Neuronal stem cell (in vitro differentiated cells): ENCODE data around the gene SPATS2.

ENCODE experiments used
- DNase-seq: peaks from one replicate; pipeline ENCODE4 v3.0.0-alpha.2; 2013; ENCODE audit warnings: low spot score
- H2AFZ ChIP-seq: one replicate; pipeline ENCODE4 v1.6.1; 2013; ENCODE audit warnings: mild to moderate bottlenecking, low read length, inconsistent platforms
- H2AK5ac ChIP-seq: 2 replicates; pipeline ENCODE4 v1.6.1; 2013; ENCODE audit warnings: low read depth, mild to moderate bottlenecking, inconsistent platforms, low read length, moderate library complexity, mixed read lengths
- H2BK120ac ChIP-seq: 2 replicates; pipeline ENCODE4 v1.6.1; 2013; ENCODE audit warnings: low read depth, mild to moderate bottlenecking, inconsistent platforms, low read length, moderate library complexity, mixed read lengths
- H2BK12ac ChIP-seq: one replicate; pipeline ENCODE4 v1.6.1; 2013; ENCODE audit warnings: low read length, inconsistent platforms
- H2BK15ac ChIP-seq: 2 replicates; pipeline ENCODE4 v1.6.1; 2013; ENCODE audit warnings: mild to moderate bottlenecking, low read length, inconsistent platforms, mixed read lengths
- H2BK5ac ChIP-seq: one replicate; pipeline ENCODE4 v1.6.1; 2013; ENCODE audit warnings: inconsistent platforms, mild to moderate bottlenecking, low read length, moderate library complexity
- H3K14ac ChIP-seq: one replicate; pipeline ENCODE4 v1.6.1; 2013; ENCODE audit warnings: low read length, inconsistent platforms
- H3K18ac ChIP-seq: 2 replicates; pipeline ENCODE4 v1.6.1; 2013; ENCODE audit warnings: low read length, inconsistent platforms
- H3K23ac ChIP-seq: 2 replicates; pipeline ENCODE4 v1.6.1; 2013; ENCODE audit warnings: low read depth, mild to moderate bottlenecking, mixed read lengths, low read length, inconsistent platforms; ENCODE audit not compliant: poor library complexity
- H3K27ac ChIP-seq: replicated peaks from 3 replicates; pipeline ENCODE4 v1.5.1; 2013; ENCODE audit warnings: low read length, inconsistent platforms
- H3K27me3 ChIP-seq, 3 experiments: 2 replicates each; pipeline ENCODE4 v1.6.1; 2013; ENCODE audit warnings: low read length in 3 of 3, mild to moderate bottlenecking in 2 of 3, inconsistent platforms in 1 of 3, low read depth in 1 of 3, mixed read lengths in 1 of 3, moderate library complexity in 1 of 3; ENCODE audit not compliant: control insufficient read depth in 3 of 3, insufficient read depth in 3 of 3
- H3K36me3 ChIP-seq, 2 donors: replicated peaks in 1 of 2; 2 replicates each; pipeline ENCODE4 v1.6.1; 2013; ENCODE audit warnings: low read length in 2 of 2; ENCODE audit not compliant: control insufficient read depth in 2 of 2, insufficient read depth in 2 of 2
- H3K4ac ChIP-seq: 2 replicates; pipeline ENCODE4 v1.6.1; 2013; ENCODE audit warnings: inconsistent platforms, mild to moderate bottlenecking, low read length, moderate library complexity
- H3K4me1 ChIP-seq, 2 donors: 1 replicate in 1 of 2; 2 replicates in 1 of 2; pipeline ENCODE4 v1.6.1; 2013; ENCODE audit warnings: low read length in 2 of 2, low read depth in 1 of 2; ENCODE audit not compliant: control insufficient read depth in 2 of 2, insufficient read depth in 1 of 2
- H3K4me2 ChIP-seq: one replicate; pipeline ENCODE4 v1.6.1; 2013; ENCODE audit warnings: mild to moderate bottlenecking, low read length, inconsistent platforms; ENCODE audit not compliant: insufficient read depth, poor library complexity, severe bottlenecking
- H3K4me3 ChIP-seq, 2 donors: 2 replicates each; pipeline ENCODE4 v1.5.1; 2013; ENCODE audit warnings: low read length in 2 of 2, mild to moderate bottlenecking in 2 of 2, inconsistent platforms in 1 of 2, moderate library complexity in 1 of 2
- H3K79me1 ChIP-seq: one replicate; pipeline ENCODE4 v1.6.1; 2013; ENCODE audit warnings: low read depth, mild to moderate bottlenecking, inconsistent platforms, low read length, moderate library complexity
- H3K9ac ChIP-seq: one replicate; pipeline ENCODE4 v1.6.1; 2013; ENCODE audit warnings: mild to moderate bottlenecking, low read depth, low read length, inconsistent platforms; ENCODE audit not compliant: poor library complexity
- H3K9me3 ChIP-seq, 2 donors: replicated peaks in 1 of 2; 2 replicates each; pipeline versions ENCODE3 to v1.6.1; 2013; ENCODE audit warnings: low read length in 2 of 2, mild to moderate bottlenecking in 2 of 2, inconsistent platforms in 1 of 2, low read depth in 1 of 2, mixed read lengths in 1 of 2, moderate library complexity in 1 of 2; ENCODE audit not compliant: control insufficient read depth in 2 of 2, insufficient read depth in 1 of 2
- H4K8ac ChIP-seq: one replicate; pipeline ENCODE4 v1.6.1; 2013; ENCODE audit warnings: low read depth, mild to moderate bottlenecking, inconsistent platforms, low read length, moderate library complexity
- H4K91ac ChIP-seq: one replicate; pipeline ENCODE4 v1.6.1; 2013; ENCODE audit warnings: low read length, low read depth, mild to moderate bottlenecking, inconsistent platforms; ENCODE audit not compliant: poor library complexity
- WGBS, 2 donors: extraction: QIAGEN DNeasy Blood & Tissue Kit; methylation state at CpG; one replicate each; pipeline ENCODE4 v1.1.7; 2013; ENCODE audit warnings: missing lambda C conversion rate in 2 of 2, mixed read lengths in 1 of 2; ENCODE audit not compliant: insufficient read length in 2 of 2, insufficient replicate concordance in 1 of 2; ENCODE audit errors: extremely low coverage in 2 of 2; 5-methylcytosine and 5-hydroxymethylcytosine counted together

Gene SPATS2

DNA sequence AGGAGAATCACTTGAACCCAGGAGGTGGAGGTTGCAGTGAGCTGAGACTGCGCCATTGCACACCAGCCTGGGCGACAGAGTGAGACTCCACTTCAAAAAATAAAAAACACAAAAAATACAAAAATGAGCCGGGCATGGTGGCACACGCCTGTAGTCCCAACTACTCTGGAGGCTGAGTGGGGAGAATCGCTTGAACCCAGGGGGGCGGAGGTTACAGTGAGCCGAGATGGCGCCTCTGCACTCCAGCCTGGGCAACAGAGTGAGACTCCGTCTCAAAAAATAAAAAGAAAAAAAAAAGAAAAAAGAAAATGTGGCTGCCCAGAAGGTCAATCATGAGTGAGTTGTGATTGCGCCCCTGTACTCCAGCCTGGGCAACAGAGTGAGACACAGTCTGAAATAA, 11.3 kb upstream of the SPATS2 start:
- no peak overlapping the region for H2BK12ac ChIP-seq
- H3K9ac ChIP-seq = no peak overlapping the region
- no peak overlapping the region for H3K27ac ChIP-seq
- no peak overlapping the region for H3K18ac ChIP-seq
- no CpG with 5 or more reads among the region's 10 CpGs for WGBS, 2 donors
- no peak overlapping the region for H4K91ac ChIP-seq
- H3K4me3 ChIP-seq = no peak overlapping the region
- H3K4me1 ChIP-seq = no peaks in the 10 kb centered on the region
- no peaks in the 10 kb centered on the region for H3K9me3 ChIP-seq
- no peak overlapping the region for H2BK15ac ChIP-seq
- H2AK5ac ChIP-seq = no peak overlapping the region
- no peak overlapping the region for H3K23ac ChIP-seq
- H3K36me3 ChIP-seq = no peaks in the 10 kb centered on the region
- H2BK120ac ChIP-seq = no peak overlapping the region
- no peak overlapping the region for H3K4ac ChIP-seq
- no peak overlapping the region for H2AFZ ChIP-seq
- H4K8ac ChIP-seq = no peak overlapping the region
- H2BK5ac ChIP-seq = no peak overlapping the region
- H3K4me2 ChIP-seq = no peak overlapping the region
- no peak for DNase-seq
- no peak overlapping the region for H3K14ac ChIP-seq
- no peaks in the 10 kb centered on the region for H3K27me3 ChIP-seq
- H3K79me1 ChIP-seq = no peaks in the 10 kb centered on the region

DNA sequence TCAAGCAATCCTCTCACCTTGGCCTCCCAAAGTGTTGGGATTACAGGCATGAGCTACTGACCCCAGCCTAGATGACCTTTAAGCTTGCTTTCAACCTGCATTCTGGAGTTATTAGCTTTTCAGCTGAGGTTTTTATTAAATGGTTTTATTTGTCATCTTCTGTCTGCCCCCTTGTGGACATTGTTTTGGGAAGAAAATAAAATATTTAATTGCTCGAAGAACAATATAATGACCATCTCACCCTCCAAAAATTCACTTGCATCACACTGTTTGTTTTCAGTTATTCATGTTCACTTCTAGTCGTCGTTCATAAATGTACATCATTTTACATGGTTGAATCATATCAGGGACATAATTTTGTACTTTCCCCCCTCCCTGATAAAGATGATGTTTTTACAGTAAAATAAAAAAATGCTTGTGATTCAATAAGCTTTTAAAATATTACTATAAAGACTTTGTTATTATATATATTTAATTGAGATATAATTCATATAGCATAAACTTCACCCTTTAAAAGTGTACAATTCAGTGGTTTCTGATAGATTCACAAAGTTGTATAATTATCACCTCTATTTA, 10.1 kb upstream of the SPATS2 start:
- H3K4me1 ChIP-seq = no peaks in the 10 kb centered on the region
- H2BK5ac ChIP-seq = no peak overlapping the region
- no peak overlapping the region for H2AFZ ChIP-seq
- no peak overlapping the region for H3K23ac ChIP-seq
- no peak overlapping the region for H3K4me2 ChIP-seq
- H2AK5ac ChIP-seq = no peak overlapping the region
- H3K36me3 ChIP-seq = no peaks in the 10 kb centered on the region
- no CpG with 5 or more reads among the region's 3 CpGs for WGBS, 2 donors
- no peak for DNase-seq
- no peak overlapping the region for H4K91ac ChIP-seq
- no peaks in the 10 kb centered on the region for H3K27me3 ChIP-seq
- no peak overlapping the region for H2BK120ac ChIP-seq
- no peak overlapping the region for H2BK12ac ChIP-seq
- no peak overlapping the region for H3K27ac ChIP-seq
- H2BK15ac ChIP-seq = no peak overlapping the region
- H3K14ac ChIP-seq = no peak overlapping the region
- no peaks in the 10 kb centered on the region for H3K79me1 ChIP-seq
- H3K18ac ChIP-seq = no peak overlapping the region
- H3K9me3 ChIP-seq = no peaks in the 10 kb centered on the region
- H3K9ac ChIP-seq = no peak overlapping the region
- H4K8ac ChIP-seq = no peak overlapping the region
- no peak overlapping the region for H3K4me3 ChIP-seq
- H3K4ac ChIP-seq = no peak overlapping the region

DNA sequence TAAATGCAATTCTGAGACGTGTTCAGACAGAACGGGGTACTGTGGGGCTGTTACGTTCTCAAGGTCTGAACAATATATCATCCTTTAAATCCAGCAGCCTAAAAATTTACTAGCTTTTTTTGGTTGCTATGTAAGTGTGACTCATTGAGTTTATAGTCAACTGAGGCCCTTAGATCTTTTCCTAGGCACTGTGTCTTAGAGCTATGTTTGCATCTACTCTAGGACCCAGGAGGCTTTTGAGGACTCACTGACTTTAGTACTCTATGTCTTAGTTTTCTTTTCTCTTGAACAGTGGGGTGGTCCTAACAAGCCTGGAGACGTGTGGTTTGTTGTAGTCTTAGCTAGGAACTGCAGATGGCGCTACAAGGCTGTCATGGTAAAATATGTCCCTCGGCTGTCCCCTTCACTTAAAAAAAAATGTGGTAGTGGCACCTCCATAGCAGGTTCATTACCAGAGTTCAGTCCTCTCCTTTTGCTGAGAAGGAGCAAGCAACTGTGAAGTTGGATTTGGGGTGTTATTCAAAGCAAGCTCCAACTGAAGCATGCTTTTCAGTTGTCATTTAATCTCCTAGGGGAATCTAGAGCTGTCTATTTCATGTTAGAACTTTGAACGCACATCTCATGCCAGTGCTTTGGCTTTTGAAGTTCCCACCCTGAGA, 8.7 kb upstream of the SPATS2 start:
- Histone ChIP-seq H3K36me3 (no peaks in the 10 kb centered on the region), H3K79me1 (no peaks in the 10 kb centered on the region), H2BK5ac (no peak overlapping the region), H3K4me2 (no peak overlapping the region), H2BK120ac (no peak overlapping the region), H2BK12ac (no peak overlapping the region), H3K23ac (no peak overlapping the region), H3K27ac (no peak overlapping the region), H3K9ac (no peak overlapping the region), H2AK5ac (no peak overlapping the region), H3K4me1 (no peaks in the 10 kb centered on the region), H3K18ac (no peak overlapping the region), H2AFZ (peak overlapping the region; percentile 57), H2BK15ac (no peak overlapping the region), H3K4ac (no peak overlapping the region), H4K8ac (no peak overlapping the region), H3K27me3 (no peaks in the 10 kb centered on the region), H3K9me3 (no peaks in the 10 kb centered on the region), H3K4me3 (no peak overlapping the region), H4K91ac (no peak overlapping the region), H3K14ac (no peak overlapping the region)
- no CpG with 5 or more reads among the region's 7 CpGs for WGBS, 2 donors
- DNase-seq = peak; percentile 79

DNA sequence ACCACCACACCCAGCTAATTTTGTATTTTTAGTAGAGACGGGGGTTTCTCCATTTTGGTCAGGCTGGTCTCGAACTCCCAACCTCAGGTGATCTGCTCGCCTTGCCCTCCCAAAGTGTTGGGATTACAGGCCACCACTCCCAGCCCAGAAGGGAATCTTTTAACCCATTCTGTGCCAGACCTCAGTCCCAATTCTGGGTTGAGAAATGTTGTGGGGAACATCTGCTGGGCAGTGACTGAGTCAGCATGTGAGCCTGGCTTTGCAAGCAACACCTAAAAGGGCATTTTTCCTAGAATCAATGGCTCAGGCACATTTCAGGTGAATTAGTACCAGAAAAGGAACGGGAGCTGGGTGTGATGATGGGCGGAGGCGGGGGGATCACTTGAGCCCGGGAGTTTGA, 7.6 kb upstream of the SPATS2 start:
- no peak overlapping the region for H2BK5ac ChIP-seq
- no peaks in the 10 kb centered on the region for H3K4me1 ChIP-seq
- no peak overlapping the region for H3K4me2 ChIP-seq
- no peak overlapping the region for H2BK12ac ChIP-seq
- H3K36me3 ChIP-seq = no peaks in the 10 kb centered on the region
- no peak for DNase-seq
- H2AFZ ChIP-seq = no peak overlapping the region
- no peak overlapping the region for H3K9ac ChIP-seq
- H4K8ac ChIP-seq = no peak overlapping the region
- no peak overlapping the region for H2BK15ac ChIP-seq
- no peak overlapping the region for H2BK120ac ChIP-seq
- H4K91ac ChIP-seq = no peak overlapping the region
- no peaks in the 10 kb centered on the region for H3K79me1 ChIP-seq
- H3K18ac ChIP-seq = no peak overlapping the region
- H3K9me3 ChIP-seq = no peaks in the 10 kb centered on the region
- no peak overlapping the region for H3K4ac ChIP-seq
- no peak overlapping the region for H3K4me3 ChIP-seq
- no CpG with 5 or more reads among the region's 7 CpGs for WGBS, 2 donors
- no peaks in the 10 kb centered on the region for H3K27me3 ChIP-seq
- H3K23ac ChIP-seq = no peak overlapping the region
- no peak overlapping the region for H2AK5ac ChIP-seq
- H3K14ac ChIP-seq = no peak overlapping the region
- H3K27ac ChIP-seq = no peak overlapping the region
